ENCODE data around the gene CHRM4.

Gene CHRM4

GRCh38 chr11:46387919-46388618 lies 3.5 kb downstream of the CHRM4 start:
- TF ChIP-seq, protein P1, sequence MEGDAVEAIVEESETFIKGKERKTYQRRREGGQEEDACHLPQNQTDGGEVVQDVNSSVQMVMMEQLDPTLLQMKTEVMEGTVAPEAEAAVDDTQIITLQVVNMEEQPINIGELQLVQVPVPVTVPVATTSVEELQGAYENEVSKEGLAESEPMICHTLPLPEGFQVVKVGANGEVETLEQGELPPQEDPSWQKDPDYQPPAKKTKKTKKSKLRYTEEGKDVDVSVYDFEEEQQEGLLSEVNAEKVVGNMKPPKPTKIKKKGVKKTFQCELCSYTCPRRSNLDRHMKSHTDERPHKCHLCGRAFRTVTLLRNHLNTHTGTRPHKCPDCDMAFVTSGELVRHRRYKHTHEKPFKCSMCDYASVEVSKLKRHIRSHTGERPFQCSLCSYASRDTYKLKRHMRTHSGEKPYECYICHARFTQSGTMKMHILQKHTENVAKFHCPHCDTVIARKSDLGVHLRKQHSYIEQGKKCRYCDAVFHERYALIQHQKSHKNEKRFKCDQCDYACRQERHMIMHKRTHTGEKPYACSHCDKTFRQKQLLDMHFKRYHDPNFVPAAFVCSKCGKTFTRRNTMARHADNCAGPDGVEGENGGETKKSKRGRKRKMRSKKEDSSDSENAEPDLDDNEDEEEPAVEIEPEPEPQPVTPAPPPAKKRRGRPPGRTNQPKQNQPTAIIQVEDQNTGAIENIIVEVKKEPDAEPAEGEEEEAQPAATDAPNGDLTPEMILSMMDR (IDR thresholded peaks at IDR 0.05; ENCODE audit: insufficient read depth, low read depth, low read length, missing control alignments), result no peak
- no peak for DNase-seq (ENCODE audit: low read depth)
- H3K4me3 ChIP-seq (ENCODE audit: low read depth, low read length), result no peak overlapping the region

- TF ChIP-seq, protein P1 (IDR thresholded peaks at IDR 0.05; ENCODE audit: insufficient read depth, low read depth, low read length, missing control alignments), result no peak
- H3K4me3 ChIP-seq (ENCODE audit: low read depth, low read length), result no peak overlapping the region
- DNase-seq (ENCODE audit: low read depth), result no peak
Observed at GRCh38 chr11:46387456-46387855, 4.1 kb downstream of the CHRM4 start.

- H3K4me3 ChIP-seq (ENCODE audit: low read depth, low read length), result no peak overlapping the region
- no peak for DNase-seq (ENCODE audit: low read depth)
- TF ChIP-seq, protein P1 (IDR thresholded peaks at IDR 0.05; ENCODE audit: insufficient read depth, low read depth, low read length, missing control alignments), result no peak
Observed at GRCh38 chr11:46386674-46387073, 4.9 kb downstream of the CHRM4 start.

DNA sequence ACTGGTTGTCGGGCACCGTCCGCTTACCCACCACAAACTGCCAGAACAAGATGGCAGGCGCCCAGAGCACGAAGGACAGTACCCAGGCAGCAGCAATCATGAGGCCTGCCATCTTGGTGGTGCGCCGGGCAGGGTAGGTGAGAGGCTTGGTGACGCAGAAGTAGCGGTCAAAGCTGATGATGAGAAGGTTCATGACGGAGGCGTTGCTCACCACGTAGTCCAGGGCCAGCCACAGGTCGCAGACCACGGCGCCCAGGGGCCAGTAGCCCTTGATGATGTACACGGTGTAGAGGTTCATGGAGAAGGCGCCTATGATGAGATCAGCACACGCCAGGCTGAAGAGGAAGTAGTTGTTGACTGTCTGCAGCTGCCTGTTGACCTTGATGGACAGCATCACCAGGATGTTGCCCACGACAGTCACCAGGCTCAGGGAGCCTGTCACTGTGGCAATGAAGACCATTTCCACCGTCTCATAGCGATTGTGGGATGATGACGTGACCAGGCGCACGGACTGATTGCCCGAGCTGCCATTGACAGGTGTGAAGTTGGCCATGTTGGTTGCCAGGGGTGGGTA lies 5.5 kb downstream of the CHRM4 start:
- H3K4me3 ChIP-seq (ENCODE audit: low read depth, low read length), result no peak overlapping the region
- DNase-seq (ENCODE audit: low read depth), result no peak
- TF ChIP-seq, protein P1 (IDR thresholded peaks at IDR 0.05; ENCODE audit: insufficient read depth, low read depth, low read length, missing control alignments), result no peak

GRCh38 chr11:46385169-46386004 lies 6.2 kb downstream of the CHRM4 start:
- no peak overlapping the region for H3K4me3 ChIP-seq (ENCODE audit: low read depth, low read length)
- no peak for DNase-seq (ENCODE audit: low read depth)
- TF ChIP-seq, protein P1 (IDR thresholded peaks at IDR 0.05; ENCODE audit: insufficient read depth, low read depth, low read length, missing control alignments), result no peak

DNA sequence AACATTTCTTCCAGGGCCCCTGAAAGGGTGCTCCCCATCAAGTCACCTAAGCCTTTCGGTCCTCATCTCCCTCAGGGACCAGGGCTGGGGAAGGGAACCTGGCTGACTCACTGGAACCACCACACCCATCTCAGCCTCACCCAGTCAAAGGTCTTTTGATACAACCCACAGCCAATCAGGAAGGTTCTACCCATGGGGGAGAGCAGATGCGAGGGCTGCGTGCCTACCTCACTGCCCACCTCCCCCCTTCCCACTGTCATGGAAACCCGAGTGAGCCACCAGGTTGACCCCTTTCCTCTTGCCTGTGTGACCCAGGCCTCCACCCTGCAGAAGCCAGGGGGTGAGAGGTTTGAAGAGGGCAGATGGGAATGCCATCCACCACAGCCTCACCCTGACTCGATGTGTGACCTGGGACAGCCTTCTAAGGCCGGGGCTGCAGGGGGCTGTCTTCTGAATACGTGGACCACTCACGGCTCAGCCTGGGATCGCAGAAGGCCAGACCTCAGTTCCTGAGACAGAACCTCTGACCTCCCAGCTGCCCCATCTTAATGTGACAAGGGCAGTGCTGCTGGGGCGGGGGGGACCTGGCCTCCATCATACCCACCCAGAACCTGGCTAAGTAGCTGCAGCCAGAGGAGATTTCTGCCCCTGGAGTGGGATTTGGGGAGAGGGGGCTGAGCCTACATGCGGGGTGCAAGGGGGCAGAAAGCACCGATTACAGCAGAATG lies 7.4 kb downstream of the CHRM4 start:
- TF ChIP-seq, protein P1 (IDR thresholded peaks at IDR 0.05; ENCODE audit: insufficient read depth, low read depth, low read length, missing control alignments), result no peak
- no peak overlapping the region for H3K4me3 ChIP-seq (ENCODE audit: low read depth, low read length)
- DNase-seq (ENCODE audit: low read depth), result no peak
